ENCODE results near the gene LDLRAD2.

DNA sequence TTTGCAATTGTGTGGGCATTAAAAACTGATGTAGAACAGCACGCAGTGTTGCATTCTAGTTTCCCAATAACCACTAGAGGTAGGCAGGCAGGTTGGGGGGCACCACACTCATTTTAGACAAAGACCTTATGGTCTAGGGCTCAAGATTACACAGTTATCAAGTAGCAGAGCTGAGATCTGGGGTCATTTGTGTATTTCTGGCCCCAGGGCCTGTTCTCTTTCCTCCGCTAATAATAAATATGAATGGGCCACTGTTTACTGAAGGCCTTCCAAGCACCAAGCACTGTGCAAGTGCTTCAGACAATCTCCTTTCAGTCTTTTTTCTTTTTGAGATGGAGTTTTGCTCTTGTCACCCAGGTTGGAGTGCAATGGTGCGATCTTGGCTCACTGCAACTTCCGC, 23.9 kb downstream of the LDLRAD2 start:
- TF ChIP-seq, protein P1, sequence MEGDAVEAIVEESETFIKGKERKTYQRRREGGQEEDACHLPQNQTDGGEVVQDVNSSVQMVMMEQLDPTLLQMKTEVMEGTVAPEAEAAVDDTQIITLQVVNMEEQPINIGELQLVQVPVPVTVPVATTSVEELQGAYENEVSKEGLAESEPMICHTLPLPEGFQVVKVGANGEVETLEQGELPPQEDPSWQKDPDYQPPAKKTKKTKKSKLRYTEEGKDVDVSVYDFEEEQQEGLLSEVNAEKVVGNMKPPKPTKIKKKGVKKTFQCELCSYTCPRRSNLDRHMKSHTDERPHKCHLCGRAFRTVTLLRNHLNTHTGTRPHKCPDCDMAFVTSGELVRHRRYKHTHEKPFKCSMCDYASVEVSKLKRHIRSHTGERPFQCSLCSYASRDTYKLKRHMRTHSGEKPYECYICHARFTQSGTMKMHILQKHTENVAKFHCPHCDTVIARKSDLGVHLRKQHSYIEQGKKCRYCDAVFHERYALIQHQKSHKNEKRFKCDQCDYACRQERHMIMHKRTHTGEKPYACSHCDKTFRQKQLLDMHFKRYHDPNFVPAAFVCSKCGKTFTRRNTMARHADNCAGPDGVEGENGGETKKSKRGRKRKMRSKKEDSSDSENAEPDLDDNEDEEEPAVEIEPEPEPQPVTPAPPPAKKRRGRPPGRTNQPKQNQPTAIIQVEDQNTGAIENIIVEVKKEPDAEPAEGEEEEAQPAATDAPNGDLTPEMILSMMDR (conservative IDR thresholded peaks at IDR 0.05; ENCODE audit: low read depth, low read length): no peak
- no peak for TF ChIP-seq POLR2A (IDR thresholded peaks at IDR 0.05; ENCODE audit: low read depth, low read length)
- TF ChIP-seq CHD1 (IDR thresholded peaks at IDR 0.05; ENCODE audit: low read depth, low read length): no peak
- TF ChIP-seq BHLHE40 (IDR thresholded peaks at IDR 0.05; ENCODE audit: low read depth, low read length): no peak
- no peak for TF ChIP-seq NFE2L2 (IDR thresholded peaks at IDR 0.05; ENCODE audit: low read depth, low read length)
- TF ChIP-seq RFX5 (IDR thresholded peaks at IDR 0.05; ENCODE audit: low read depth, low read length): no peak
- TF ChIP-seq SMC3 (IDR thresholded peaks at IDR 0.05; ENCODE audit: low read depth, low read length): no peak
- TF ChIP-seq, protein P2, sequence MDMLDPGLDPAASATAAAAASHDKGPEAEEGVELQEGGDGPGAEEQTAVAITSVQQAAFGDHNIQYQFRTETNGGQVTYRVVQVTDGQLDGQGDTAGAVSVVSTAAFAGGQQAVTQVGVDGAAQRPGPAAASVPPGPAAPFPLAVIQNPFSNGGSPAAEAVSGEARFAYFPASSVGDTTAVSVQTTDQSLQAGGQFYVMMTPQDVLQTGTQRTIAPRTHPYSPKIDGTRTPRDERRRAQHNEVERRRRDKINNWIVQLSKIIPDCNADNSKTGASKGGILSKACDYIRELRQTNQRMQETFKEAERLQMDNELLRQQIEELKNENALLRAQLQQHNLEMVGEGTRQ (IDR thresholded peaks at IDR 0.05; ENCODE audit: low read depth, low read length): no peak
- TF ChIP-seq RAD21 (IDR thresholded peaks at IDR 0.05; ENCODE audit: low read length): no peak
- TF ChIP-seq ELK1 (IDR thresholded peaks at IDR 0.05; ENCODE audit: borderline replicate concordance, low read depth, low read length): no peak
- no peak for TF ChIP-seq RCOR1 (IDR thresholded peaks at IDR 0.05; ENCODE audit: insufficient replicate concordance, low read length)
- TF ChIP-seq FOS (IDR thresholded peaks at IDR 0.05; ENCODE audit: low read depth, low read length): no peak
- TF ChIP-seq CEBPB (IDR thresholded peaks at IDR 0.05; ENCODE audit: low read depth, low read length): no peak

All from IMR-90 (cell line).